PC-9 (cell line): ENCODE results near the gene SLC38A7.

ENCODE experiments used
- EZH2 ChIP-seq: fragments of 200-600 bp; sonication (generic); IDR thresholded peaks from 2 replicates; pipeline ENCODE4 v1.8.0; 2017; ENCODE audit warnings: antibody characterized with exemption, low read depth
- TF ChIP-seq, protein P1 (sequence below): fragments of 200-600 bp; sonication (generic); conservative IDR thresholded peaks from 2 replicates; pipeline ENCODE4 v1.6.1; 2017; ENCODE audit warnings: mixed run types, antibody characterized with exemption, mild to moderate bottlenecking, moderate library complexity

DNA sequence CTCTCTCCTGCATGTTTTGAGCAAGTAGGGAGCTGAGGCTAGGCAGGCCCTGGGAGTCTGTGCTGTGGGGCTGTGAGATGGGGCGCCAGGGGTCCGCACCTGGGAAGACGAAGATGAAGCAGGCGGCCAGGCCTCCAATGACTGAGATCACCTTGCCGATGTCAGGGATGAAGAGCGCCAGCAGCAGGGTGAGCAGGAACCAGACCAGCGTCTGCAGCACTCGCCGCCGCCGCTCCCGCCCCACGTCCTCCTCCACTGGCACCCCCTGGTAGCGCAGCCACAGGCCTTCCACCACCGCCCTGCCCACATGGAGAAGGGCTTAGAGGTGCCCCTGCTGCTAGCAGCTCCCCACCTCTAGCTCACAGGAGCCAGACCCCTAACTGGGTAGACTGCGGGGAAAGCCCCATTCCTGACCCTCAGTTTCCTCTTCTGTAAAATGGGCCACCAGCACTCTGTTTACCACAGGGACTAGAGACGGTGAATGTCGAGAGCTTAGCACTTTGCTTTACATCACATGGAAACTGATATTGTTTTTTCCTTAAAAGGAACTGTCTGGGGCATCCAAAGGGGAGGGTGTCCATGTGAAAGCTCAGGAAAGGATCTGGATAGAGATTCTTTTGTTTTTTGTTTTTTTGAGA lies 13.5 kb downstream of the SLC38A7 start:
- TF ChIP-seq, protein P1, sequence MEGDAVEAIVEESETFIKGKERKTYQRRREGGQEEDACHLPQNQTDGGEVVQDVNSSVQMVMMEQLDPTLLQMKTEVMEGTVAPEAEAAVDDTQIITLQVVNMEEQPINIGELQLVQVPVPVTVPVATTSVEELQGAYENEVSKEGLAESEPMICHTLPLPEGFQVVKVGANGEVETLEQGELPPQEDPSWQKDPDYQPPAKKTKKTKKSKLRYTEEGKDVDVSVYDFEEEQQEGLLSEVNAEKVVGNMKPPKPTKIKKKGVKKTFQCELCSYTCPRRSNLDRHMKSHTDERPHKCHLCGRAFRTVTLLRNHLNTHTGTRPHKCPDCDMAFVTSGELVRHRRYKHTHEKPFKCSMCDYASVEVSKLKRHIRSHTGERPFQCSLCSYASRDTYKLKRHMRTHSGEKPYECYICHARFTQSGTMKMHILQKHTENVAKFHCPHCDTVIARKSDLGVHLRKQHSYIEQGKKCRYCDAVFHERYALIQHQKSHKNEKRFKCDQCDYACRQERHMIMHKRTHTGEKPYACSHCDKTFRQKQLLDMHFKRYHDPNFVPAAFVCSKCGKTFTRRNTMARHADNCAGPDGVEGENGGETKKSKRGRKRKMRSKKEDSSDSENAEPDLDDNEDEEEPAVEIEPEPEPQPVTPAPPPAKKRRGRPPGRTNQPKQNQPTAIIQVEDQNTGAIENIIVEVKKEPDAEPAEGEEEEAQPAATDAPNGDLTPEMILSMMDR, result no peak
- TF ChIP-seq EZH2, result no peak
